ENCODE measurements around the gene SLC39A1.
"Not testable (repeated sequence)": the region's sequence is repeated elsewhere in the genome, so short reads cannot be mapped to it uniquely, and the experiment has no call there.

Gene SLC39A1, protein sequence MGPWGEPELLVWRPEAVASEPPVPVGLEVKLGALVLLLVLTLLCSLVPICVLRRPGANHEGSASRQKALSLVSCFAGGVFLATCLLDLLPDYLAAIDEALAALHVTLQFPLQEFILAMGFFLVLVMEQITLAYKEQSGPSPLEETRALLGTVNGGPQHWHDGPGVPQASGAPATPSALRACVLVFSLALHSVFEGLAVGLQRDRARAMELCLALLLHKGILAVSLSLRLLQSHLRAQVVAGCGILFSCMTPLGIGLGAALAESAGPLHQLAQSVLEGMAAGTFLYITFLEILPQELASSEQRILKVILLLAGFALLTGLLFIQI

DNA sequence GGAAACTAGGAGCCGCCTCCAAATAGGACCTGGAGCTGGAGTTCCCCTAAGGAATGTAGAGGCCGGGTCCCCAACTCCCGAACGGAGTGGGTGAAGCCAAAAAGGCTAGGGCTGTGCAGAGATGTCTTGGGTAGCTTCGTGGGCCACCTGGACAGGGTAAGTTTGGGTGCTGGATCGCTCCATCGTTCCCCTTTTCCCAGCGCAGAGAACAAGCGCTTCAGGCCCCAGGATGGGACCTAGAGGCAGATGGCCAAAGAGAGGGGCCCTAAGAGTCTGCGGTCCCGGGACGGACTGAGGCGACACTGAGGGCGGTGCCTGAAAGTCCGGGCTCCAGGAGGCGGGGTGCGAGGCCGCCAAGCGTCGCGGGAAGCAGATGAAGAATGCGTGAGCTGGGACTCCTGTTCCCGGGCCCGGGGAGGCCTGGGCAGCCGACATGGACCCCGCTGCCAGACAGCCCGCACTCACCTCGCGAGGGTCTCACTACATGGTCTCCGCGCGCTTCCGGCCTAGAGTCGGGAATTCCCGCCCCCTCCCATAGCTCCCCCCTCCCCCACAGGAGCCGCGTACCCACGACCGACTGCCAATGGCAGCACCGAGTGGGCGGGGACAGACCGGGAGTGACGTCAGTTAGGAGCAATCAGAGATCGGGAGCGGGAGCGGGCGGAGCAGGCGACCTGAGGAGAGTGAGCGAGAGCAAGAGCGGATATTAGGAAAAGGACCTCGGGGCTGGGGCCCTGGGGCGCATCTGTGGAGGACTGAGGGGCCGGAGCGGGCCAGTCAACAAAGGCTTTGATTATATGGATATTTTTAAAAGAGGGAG, at the start of gene SLC39A1:
SLC39A1 (minus strand) TSS at position 508 of the 820 bp plus-strand sequence. CDS start 822 bp downstream, outside the sequence.
- peak; percentile 91 for DNase-seq (ENCODE audit: low read depth)

DNA sequence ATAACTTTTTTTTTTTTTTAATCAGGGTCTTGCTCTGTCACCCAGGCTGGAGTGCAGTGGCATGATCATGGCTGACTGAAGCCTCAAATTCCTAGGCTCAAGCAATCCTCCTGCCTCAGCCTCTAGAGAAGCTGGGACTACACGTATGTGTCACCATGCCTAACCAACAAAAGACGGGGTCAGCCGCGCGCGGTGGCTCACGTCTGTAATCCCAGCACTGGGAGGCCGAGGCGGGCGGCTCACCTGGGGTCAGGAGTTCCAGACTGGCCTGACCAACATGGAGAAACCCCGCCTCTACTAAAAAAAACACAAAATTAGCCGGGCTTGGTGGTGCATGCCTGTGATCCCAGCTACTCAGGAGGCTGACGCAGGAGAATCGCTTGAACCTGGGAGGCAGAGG, 49.2 kb upstream of the SLC39A1 start:
- not testable (repeated sequence) for DNase-seq (ENCODE audit: low read depth)

DNA sequence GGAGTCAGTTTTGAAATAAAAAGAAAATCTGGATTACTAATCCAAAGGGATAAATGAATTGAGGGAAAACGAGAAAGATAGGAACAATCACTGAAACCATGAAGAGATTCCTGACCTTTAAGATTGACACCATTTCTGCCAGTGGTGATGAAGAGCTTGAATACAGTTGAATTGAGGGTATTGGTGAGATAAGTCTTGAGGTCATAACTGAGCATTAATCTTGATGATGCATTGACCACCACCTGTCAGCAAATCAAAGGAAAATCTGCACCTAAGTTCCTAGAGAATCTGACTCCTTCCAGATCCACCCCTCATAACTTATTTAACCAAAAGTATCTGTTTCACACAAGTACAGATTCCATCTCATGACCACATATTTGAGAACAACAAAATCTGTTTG, 48.8 kb upstream of the SLC39A1 start:
- DNase-seq (ENCODE audit: low read depth) = no peak

DNA sequence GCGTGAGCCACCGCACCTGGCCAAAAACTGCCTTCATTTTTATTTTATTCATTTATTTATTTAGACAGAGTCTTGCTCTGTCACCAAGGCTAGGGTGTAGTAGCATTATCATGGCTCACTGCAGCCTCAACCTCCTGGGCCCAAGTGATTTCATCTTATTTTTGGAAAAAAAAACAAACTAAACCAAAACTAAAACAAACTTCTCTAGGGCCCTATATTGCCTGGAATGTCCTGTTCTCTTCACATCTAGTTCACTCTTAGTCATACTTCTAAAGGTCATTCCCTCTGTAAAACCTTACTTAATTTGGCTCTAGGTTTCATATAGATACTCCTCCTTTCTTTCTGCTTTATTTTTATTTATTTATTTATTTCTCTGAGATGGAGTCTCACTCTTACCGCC, 42.8 kb upstream of the SLC39A1 start:
- no peak for DNase-seq (ENCODE audit: low read depth)

DNA sequence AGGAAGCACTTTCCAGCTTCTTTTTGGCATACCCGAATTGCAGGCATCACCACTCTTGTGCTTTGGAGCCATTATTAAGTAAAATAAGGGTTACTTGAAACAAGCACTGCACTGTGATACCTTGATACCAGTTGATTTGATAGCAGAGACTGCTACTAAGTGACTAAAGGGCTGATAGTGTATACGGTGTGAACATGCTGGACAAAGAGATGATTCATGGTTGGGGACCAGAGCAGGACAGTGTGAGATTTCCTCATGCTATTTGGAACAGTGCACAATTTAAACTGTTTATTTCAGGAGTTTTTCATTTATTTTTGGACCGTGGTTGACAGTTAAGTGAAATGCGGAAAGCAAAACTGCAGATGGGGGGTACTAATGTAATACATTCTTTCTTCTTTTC, 37.1 kb upstream of the SLC39A1 start:
- DNase-seq (ENCODE audit: low read depth) = no peak

DNA sequence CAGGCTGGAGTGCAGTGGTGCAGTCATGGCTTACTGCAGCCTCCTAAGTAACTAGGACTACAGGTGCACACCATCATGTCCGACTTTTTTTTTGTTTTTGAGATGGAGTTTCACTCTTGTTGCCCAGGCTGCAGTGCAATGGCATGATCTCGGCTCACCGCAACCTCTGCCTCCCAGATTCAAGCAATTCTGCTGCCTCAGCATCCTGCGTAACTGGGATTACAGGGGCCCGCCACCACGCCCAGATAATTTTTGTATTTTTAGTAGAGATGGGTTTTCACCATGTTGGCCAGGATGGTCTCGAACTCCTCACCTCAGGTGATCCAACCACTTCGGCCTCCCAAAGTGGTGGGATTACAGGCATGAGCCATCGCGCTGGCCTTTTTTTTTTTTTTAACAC, 33.5 kb upstream of the SLC39A1 start:
- DNase-seq (ENCODE audit: low read depth) = not testable (repeated sequence)

DNA sequence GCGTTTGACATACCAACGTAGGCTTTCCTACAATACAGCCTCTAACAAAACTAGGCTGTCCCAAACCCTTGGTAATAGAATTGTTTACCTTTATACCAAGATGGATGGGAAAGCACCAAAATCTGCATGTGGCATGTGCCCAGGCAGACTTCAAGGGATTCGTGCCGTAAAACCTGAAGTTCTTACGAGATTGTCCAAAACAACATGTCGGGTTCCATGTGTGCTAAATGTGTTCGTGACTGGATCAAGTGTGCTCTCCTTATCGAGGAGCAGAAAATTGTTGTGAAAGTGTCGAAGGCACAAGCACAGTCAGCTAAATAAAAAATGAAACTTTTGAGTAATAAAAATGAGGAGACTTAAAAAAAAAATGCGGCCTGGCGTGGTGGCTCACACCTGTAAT, 32.3 kb upstream of the SLC39A1 start:
- no peak for DNase-seq (ENCODE audit: low read depth)

DNA sequence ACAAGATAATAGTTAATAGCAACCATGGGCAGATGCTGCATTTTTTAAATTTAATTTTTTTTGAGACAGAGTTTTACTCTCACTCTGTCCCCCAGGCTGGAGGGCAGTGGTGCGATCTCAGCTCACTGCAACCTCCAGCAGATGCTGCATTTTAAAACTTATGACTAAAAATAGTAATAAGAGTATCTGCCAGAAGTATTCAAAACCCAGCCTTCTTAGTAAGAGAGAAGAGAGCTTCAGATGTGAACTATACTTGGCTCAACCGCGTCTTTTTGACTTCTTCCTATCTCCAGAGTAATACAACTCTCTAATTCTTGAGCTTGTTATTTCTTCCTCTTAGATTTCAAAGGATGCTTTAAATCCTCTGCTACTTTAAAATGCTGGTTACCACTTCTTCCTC, 31.9 kb upstream of the SLC39A1 start:
- DNase-seq (ENCODE audit: low read depth) = no peak

DNA sequence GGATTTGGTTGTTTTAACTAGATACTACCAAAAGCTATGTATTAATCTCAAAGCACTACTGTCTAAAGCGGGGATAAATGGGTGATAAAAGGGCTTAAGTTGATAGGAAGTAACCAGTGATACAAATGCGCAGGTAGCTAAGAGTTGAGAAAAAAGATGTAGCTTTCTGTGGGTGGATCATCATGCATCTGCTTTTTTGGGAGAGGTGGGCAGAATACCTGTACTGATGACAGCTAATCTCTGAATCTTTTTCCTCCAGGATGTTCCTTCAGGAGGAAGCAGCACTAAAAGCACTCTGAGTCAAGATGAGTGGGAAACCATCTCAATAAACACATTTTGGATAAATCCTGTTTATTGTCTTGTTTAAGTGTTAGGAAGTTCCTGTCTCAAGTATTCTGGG, 28.5 kb upstream of the SLC39A1 start:
- DNase-seq (ENCODE audit: low read depth) = no peak

DNA sequence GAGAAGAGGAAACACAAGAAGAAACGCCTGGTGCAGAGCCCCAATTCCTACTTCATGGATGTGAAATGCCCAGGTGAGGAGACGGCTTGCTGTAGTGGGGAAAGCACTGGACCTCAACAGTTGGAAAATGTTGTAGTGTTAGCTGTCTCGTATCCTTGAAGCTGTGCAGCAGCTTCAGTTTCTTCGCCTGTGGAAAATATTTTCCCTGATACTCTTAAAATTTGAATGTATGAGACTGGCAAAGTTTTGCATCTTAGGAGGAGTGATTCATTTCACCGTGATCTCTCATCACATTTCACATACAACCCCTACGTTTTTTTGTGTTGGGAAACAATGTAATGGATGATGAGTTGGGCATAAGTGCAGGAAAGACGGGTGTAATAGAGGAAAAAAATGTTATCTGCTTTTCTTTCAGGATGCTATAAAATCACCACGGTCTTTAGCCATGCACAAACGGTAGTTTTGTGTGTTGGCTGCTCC, 27.9 kb upstream of the SLC39A1 start:
- DNase-seq (ENCODE audit: low read depth) = no peak

DNA sequence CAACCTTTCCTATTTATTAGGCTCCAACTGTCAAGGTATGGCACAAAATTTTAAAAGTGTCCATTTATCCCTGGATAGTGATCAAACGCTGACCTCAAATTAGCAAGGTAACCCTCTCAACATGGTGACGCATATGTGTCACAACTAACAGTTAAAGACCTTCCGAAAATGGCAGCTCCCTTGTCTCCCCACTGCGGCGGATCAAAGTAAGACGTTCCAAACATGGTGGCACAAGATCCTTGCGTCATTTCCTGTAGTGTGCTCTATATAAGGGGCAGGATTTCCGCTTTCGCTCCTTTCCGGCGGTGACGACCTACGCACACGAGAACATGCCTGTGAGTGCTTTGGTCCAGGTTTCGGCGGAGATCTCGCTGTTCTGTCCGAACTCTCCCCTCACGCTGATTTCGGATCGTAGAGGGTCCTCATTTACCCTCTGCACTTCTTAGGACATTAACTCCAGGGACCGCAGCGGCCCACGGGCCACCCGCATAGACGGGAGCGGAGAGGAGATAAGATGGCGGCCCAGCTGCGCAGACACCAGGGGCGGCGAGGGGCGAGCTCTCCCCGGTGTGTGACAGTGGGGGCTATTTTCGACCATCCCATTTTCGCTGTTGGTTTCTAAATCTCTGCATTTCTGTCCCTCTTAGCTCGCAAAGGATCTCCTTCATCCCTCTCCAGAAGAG, 27.3 kb upstream of the SLC39A1 start, which contains the start of gene RPS27:
RPS27 (plus strand) TSS at position 295 of the 683 bp plus-strand sequence; CDS start at position 330, 35 bp downstream.
- peak; percentile 79 for DNase-seq (ENCODE audit: low read depth)

DNA sequence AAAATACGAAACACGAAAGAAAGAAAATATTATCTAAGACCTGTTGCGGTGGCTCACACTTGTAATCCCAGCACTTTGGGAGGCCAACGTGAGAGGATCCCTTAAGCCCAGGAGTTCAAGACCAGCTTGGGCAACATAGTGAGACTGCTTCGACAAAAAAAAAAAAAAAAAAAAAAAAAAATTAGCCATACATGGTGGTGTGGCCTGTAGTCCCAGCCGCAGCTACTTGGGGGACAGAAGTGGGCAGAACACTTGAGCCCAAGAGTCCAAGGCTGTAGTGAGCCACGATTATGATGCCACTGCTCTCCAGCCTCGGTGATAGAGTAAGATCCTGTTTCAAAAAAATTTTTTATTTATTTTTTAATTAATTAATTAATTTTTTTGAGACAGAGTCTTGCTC, 24.3 kb upstream of the SLC39A1 start:
- no peak for DNase-seq (ENCODE audit: low read depth)

DNA sequence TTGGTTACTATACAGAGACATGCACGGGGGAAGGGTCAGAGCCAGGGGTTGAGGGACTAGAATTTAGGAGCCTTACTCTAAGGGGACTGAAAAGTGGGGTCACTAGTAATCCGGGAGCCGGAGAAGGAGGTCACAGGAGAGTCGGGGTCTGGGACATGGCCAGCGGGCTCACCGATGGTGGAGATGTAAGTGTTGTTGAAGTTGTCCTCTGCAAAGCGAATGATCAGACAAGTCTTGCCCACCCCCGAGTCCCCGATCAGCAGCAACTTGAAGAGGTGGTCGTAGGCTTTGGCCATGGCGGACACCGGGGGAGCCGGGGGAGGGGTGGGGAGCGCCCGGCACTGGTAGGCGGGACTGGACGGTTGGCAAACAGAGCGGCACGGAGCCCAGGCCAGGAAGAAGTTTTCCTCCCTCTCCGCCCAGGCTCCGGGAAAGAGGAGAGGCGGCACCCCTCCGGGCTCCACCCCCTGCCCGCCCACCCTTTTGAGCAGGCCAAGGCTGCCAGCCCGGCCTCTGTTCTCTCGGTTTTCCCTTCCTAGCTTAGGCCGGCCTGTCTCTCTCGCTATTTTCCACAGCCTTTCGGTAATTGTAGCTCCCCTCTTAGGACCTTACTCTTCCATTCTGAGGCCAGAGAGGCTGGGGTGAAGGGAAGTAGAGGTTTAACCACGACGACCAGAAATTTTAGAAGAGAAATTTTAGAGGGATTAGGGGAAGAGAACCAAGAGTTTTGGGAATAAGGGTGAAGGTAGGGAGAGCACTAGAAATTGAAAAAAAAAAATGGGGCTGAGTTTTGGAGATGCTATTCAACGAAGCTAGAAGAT, 22.8 kb upstream of the SLC39A1 start, which contains the start of gene RAB13:
RAB13 (minus strand) TSS at position 399 of the 821 bp plus-strand sequence; CDS start at position 296, 103 bp downstream.
- DNase-seq (ENCODE audit: low read depth) = no peak

DNA sequence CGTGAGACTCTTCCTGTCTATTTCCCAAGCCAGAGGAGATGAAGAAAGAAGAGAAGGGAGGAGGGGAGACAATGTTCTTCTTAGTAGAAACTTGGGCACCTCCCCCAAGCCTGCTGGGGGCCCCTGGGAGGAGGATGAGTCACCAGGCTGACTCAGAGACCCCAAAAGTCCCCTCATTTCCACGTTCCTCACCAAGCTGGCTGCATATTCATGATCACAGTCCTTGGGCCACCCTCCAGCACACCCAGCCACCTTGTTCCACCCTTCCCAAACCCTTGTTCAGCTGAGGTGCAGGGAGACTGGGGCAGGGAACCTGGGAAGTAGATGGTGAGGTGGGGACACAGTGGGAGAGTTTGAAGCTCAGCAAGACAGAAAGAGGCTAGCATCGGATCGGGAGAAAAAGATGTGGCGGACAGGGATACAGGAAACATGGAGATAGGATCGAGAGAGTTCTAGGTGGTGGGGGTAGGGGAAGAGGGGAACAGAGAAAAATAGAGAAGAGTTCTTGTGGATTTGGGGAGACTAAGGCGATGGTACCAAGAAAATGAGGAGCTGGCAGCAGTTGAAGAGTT, 22.1 kb upstream of the SLC39A1 start:
- DNase-seq (ENCODE audit: low read depth) = peak; percentile 45

DNA sequence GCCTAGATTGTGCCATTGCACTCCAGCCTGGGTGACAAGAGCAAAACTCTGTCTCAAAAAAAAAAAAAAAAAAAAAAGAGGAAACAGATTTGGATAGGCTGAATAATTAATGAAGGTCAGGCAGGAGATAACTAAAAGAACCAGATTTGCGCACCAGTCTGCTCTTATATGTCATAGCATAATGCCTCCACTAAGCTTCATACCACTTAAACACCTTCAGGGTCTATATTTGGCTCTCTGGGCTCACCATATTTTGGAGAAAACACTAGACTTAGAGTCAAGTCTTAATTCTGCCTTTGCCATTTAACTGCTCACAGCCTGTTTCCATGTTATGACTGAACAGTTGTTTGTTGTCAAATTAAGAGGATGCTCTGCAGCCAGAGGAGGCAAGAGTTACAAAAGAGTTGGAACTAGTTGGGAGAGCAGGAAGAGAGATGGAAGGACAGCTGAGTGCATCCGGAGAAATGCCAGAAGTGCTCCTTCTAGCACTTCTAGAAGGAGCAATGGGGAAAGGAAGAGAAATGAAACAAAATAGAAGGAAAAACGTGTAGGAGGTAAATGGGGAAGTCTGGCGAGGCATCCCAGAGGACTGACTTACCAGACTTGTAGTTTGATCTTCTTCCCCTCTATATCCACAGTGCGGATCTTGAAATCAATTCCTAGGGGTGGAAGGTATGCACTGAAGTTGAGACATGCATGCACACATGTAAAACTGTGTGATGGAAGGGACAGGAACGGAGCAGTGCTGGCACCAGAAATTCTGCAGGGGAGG, 21.0 kb upstream of the SLC39A1 start:
- DNase-seq (ENCODE audit: low read depth) = no peak

DNA sequence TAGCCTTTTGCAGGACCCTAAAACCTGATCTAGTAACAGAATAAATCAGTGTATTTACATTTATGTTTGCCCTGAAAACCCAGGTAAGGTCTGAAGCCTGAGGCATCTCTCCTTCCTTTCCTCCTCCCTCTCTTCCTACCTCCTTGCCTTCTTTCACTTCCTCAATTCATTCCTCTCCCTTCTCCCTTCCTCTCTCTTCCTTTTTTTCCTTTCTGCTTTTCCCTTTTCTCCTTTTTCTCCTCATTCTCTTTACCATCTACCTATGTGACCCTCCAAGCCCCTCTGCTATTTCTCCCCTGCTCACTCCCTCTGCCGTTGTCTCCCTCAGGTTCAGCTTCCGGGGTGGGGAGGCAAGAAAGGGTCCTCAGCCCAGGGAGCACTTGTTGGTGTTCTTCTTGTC, 18.4 kb upstream of the SLC39A1 start:
- DNase-seq (ENCODE audit: low read depth) = not testable (repeated sequence)

DNA sequence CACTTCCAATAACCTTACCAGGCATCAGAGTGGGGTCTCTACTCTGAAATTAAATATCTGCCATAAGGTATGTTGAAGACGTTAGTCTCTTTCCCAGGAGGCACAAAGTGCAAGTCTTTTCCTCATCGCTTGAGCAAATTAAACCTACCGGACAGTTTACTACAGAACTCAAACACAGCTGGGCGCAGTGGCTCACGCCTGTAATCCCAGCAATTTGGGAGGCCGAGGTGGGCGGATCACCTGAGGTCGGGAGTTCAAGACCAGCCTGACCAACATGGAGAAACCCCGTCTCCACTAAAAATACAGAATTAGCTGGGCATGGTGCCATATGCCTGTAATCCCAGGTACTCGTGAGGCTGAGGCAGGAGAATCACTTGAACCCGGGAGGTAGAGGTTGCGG, 15.8 kb upstream of the SLC39A1 start:
- DNase-seq (ENCODE audit: low read depth) = not testable (repeated sequence)

DNA sequence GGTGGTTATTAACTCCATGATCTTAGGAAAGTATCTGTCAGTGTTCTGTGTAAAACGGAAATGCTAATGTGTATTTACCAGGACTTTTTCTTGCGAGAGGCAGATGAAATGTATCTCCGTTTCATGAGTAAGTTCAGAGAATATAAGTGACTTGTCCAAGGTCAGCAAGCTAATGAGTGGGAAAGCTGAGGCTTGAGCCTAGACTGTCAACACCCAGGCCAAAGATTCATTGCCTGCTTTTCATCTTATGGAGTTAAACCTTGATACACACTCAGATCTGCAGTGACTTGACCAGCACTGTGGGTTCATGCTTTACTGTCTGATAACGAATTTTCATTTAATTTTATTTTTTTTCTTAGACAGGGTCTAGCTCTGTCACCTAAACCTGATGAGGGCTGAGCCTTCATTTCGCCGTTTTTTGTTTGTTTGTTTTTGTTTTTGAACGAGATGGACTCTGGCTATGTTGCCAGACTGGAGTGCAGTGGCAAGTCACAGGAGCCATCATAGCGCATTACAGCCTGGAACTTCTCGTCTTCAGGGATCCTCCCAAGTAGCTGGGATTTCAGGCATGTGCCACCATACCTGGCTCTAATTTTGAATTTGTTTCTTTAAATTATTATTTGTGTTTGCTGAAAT, 15.1 kb upstream of the SLC39A1 start:
- DNase-seq (ENCODE audit: low read depth) = no peak

Data from activated T-cell treated with anti-CD3 and anti-CD28 coated beads for 48 hours (primary cell).